H1 (cell line): ENCODE data around the gene TMEM204. TPM values are rescaled to one million over a fixed set of nuclear protein-coding genes. Genes with fewer than 3 reads are reported as not detected.

Experiments used
- CTCF ChIA-PET: fragments of 300-600 bp; sonication (Branson Sonifier 250); formaldehyde crosslinking; loops from one replicate; lab custom pipeline; 2021; ENCODE audit not compliant: partially characterized antibody; lab: Charles Lee
- POLR2A ChIA-PET: fragments of 300-600 bp; sonication (Branson Sonifier 250); formaldehyde crosslinking; loops from one replicate; lab custom pipeline; 2021; ENCODE audit warnings: inconsistent platforms; ENCODE audit not compliant: partially characterized antibody; lab: Charles Lee
- DNase-seq, 2 experiments: peaks; one replicate each; pipeline versions ENCODE4 v3.0.0 to v3.0.0-alpha.2; 2010 to 2022; ENCODE audit warnings: low spot score in 2 of 2, low read depth in 1 of 2, mixed read lengths in 1 of 2
- FAIRE-seq: peaks from 2 replicates; lab custom pipeline; 2011; peaks lifted over from hg19 to GRCh38; lab: Jason Lieb, UNC
- H2AFZ ChIP-seq: 2 replicates; pipeline ENCODE4 v1.8.1; 2012; ENCODE audit warnings: low read length, inconsistent platforms
- H2AK5ac ChIP-seq: 2 replicates; pipeline ENCODE4 v1.6.1; 2013; ENCODE audit warnings: low read depth, low read length
- H2BK120ac ChIP-seq: replicated peaks from 2 replicates; pipeline ENCODE3; 2013; ENCODE audit warnings: low read depth, low read length, inconsistent platforms
- H2BK12ac ChIP-seq: 2 replicates; pipeline ENCODE4 v1.6.1; 2013; ENCODE audit warnings: low read depth, low read length
- H2BK15ac ChIP-seq: 2 replicates; pipeline ENCODE4 v1.6.1; 2013; ENCODE audit warnings: low read length
- H2BK20ac ChIP-seq: 2 replicates; pipeline ENCODE4 v1.6.1; 2013; ENCODE audit warnings: low read length
- H2BK5ac ChIP-seq: 2 replicates; pipeline ENCODE4 v1.6.1; 2013; ENCODE audit warnings: low read depth, low read length
- H3K14ac ChIP-seq: 2 replicates; pipeline ENCODE4 v1.6.1; 2013; ENCODE audit warnings: inconsistent platforms; ENCODE audit not compliant: insufficient read length
- H3K18ac ChIP-seq: 2 replicates; pipeline ENCODE4 v1.6.1; 2013; ENCODE audit warnings: low read length; ENCODE audit errors: extremely low read depth
- H3K23ac ChIP-seq: 2 replicates; pipeline ENCODE4 v1.6.1; 2013; ENCODE audit warnings: inconsistent platforms; ENCODE audit not compliant: insufficient read length
- H3K23me2 ChIP-seq: 2 replicates; pipeline ENCODE4 v1.6.1; 2013; ENCODE audit warnings: low read depth, low read length
- H3K27ac ChIP-seq: 2 replicates; pipeline ENCODE4 v1.6.1; 2011; ENCODE audit warnings: low read depth, low read length, inconsistent platforms
- H3K27me3 ChIP-seq, 4 experiments: replicated peaks in 1 of 4; 1 replicate in 1 of 4; 2 replicates in 3 of 4; pipeline versions ENCODE4 v1.6.1 to v1.8.1; 2011 to 2013; ENCODE audit warnings: low read length in 3 of 4, mild to moderate bottlenecking in 3 of 4, inconsistent platforms in 2 of 4, mixed read lengths in 2 of 4, moderate library complexity in 1 of 4; ENCODE audit not compliant: control insufficient read depth in 3 of 4, insufficient read depth in 3 of 4; ENCODE audit errors: extremely low read depth in 1 of 4
- H3K36me3 ChIP-seq, 4 experiments: 2 replicates each; pipeline versions ENCODE4 v1.6.1 to v1.8.1; 2011 to 2013; ENCODE audit warnings: mild to moderate bottlenecking in 4 of 4, low read length in 3 of 4, moderate library complexity in 2 of 4, control low read depth in 1 of 4, inconsistent platforms in 1 of 4; ENCODE audit not compliant: insufficient read depth in 4 of 4, control insufficient read depth in 2 of 4
- H3K4ac ChIP-seq: replicated peaks from 2 replicates; pipeline ENCODE3; 2013; ENCODE audit warnings: low read length, low read depth, mixed read lengths, inconsistent platforms; ENCODE audit not compliant: insufficient read length
- H3K4me1 ChIP-seq, 4 experiments: replicated peaks in 1 of 4; 1 replicate in 1 of 4; 2 replicates in 3 of 4; pipeline versions ENCODE4 v1.6.1 to v1.8.1; 2011 to 2013; ENCODE audit warnings: low read length in 3 of 4, inconsistent platforms in 2 of 4, mixed read lengths in 1 of 4; ENCODE audit not compliant: insufficient read depth in 4 of 4, control insufficient read depth in 3 of 4
- H3K4me2 ChIP-seq, 2 experiments: 2 replicates each; pipeline versions ENCODE4 v1.6.1 to v1.8.1; 2011 to 2013; ENCODE audit warnings: low read depth in 2 of 2, low read length in 2 of 2, control low read depth in 1 of 2, inconsistent platforms in 1 of 2, mild to moderate bottlenecking in 1 of 2; ENCODE audit not compliant: insufficient read depth in 1 of 2
- H3K4me3 ChIP-seq, 4 experiments: fragments of 200-600, 300-600 bp in 1 of 4; sonication (generic), shearing (Covaris generic), sonication (Bioruptor Twin) in 1 of 4; 2 replicates each; pipeline versions ENCODE4 v1.5.1 to v1.8.1; 2011 to 2016; ENCODE audit warnings: low read length in 4 of 4, low read depth in 3 of 4, control low read depth in 2 of 4, inconsistent platforms in 2 of 4, mild to moderate bottlenecking in 2 of 4, mixed read lengths in 1 of 4, moderate library complexity in 1 of 4; ENCODE audit not compliant: insufficient read depth in 2 of 4; ENCODE audit errors: extremely low read depth in 1 of 4
- H3K56ac ChIP-seq: replicated peaks from 2 replicates; pipeline ENCODE3; 2013; ENCODE audit warnings: low read depth, mild to moderate bottlenecking, mixed read lengths, low read length, inconsistent platforms; ENCODE audit not compliant: insufficient read length
- H3K79me1 ChIP-seq: 2 replicates; pipeline ENCODE4 v1.6.1; 2013; ENCODE audit warnings: low read depth, low read length, control low read depth
- H3K79me2 ChIP-seq, 2 experiments: 2 replicates each; pipeline versions ENCODE4 v1.6.1 to v1.8.1; 2012 to 2013; ENCODE audit warnings: low read length in 2 of 2, mild to moderate bottlenecking in 2 of 2, inconsistent platforms in 1 of 2; ENCODE audit not compliant: insufficient read depth in 2 of 2, control insufficient read depth in 1 of 2
- H3K9ac ChIP-seq, 4 experiments: replicated peaks in 1 of 4; 1 replicate in 1 of 4; 2 replicates in 3 of 4; pipeline versions ENCODE4 v1.6.1 to v1.8.1; 2011 to 2013; ENCODE audit warnings: low read depth in 3 of 4, low read length in 3 of 4, control low read depth in 2 of 4, mild to moderate bottlenecking in 2 of 4, moderate library complexity in 2 of 4, inconsistent platforms in 1 of 4; ENCODE audit errors: extremely low read depth in 1 of 4
- H3K9me3 ChIP-seq, 2 experiments: 2 replicates each; pipeline versions ENCODE4 v1.6.1 to v1.8.1; 2012 to 2013; ENCODE audit warnings: mild to moderate bottlenecking in 2 of 2, moderate library complexity in 2 of 2, control low read depth in 1 of 2, inconsistent platforms in 1 of 2, low read depth in 1 of 2, low read length in 1 of 2, mixed read lengths in 1 of 2; ENCODE audit not compliant: insufficient read depth in 2 of 2
- H4K20me1 ChIP-seq, 2 experiments: replicated peaks in 1 of 2; 2 replicates each; pipeline versions ENCODE3 to v1.8.1; 2011 to 2013; ENCODE audit warnings: inconsistent platforms in 2 of 2, low read length in 2 of 2, mild to moderate bottlenecking in 1 of 2; ENCODE audit not compliant: insufficient read depth in 2 of 2, control insufficient read depth in 1 of 2
- H4K5ac ChIP-seq: 2 replicates; pipeline ENCODE4 v1.6.1; 2013; ENCODE audit warnings: low read length, low read depth, mixed read lengths, inconsistent platforms; ENCODE audit not compliant: insufficient read length
- H4K8ac ChIP-seq: 2 replicates; pipeline ENCODE4 v1.8.0; 2013; ENCODE audit warnings: mild to moderate bottlenecking, moderate library complexity, low read length, inconsistent platforms; ENCODE audit not compliant: insufficient read depth; ENCODE audit errors: extremely low read depth
- H4K91ac ChIP-seq: replicated peaks from 2 replicates; pipeline ENCODE3; 2013; ENCODE audit warnings: low read length, mixed read lengths, inconsistent platforms; ENCODE audit not compliant: insufficient read length
- ASH2L ChIP-seq: fragments of 200-600, 300-600 bp; sonication (generic); IDR thresholded peaks from one replicate; pipeline ENCODE4 v1.7.1; 2017; ENCODE audit warnings: low read length
- CHD2 ChIP-seq: IDR thresholded peaks from 2 replicates; pipeline ENCODE4 v1.6.1; 2012; ENCODE audit warnings: low read length, improper control_type of control experiment
- GABPA ChIP-seq: IDR thresholded peaks from 2 replicates; pipeline ENCODE4 v1.6.1; 2011; ENCODE audit warnings: mild to moderate bottlenecking, low read length, moderate library complexity, borderline replicate concordance; ENCODE audit not compliant: insufficient read depth
- GTF2F1 ChIP-seq: IDR thresholded peaks from 2 replicates; pipeline ENCODE4 v1.6.1; 2012; ENCODE audit warnings: low read depth, low read length, improper control_type of control experiment, borderline replicate concordance
- JUN ChIP-seq: IDR thresholded peaks from 2 replicates; pipeline ENCODE4 v1.6.1; 2011; ENCODE audit warnings: low read depth, mild to moderate bottlenecking, improper control_type of control experiment, low read length
- KDM1A ChIP-seq: fragments of 200-600, 300-600 bp; sonication (generic); IDR thresholded peaks from 2 replicates; pipeline ENCODE4 v1.7.1; 2016; ENCODE audit warnings: mild to moderate bottlenecking, low read length, borderline replicate concordance
- KDM5A ChIP-seq: fragments of 200-600 bp; IDR thresholded peaks from 2 replicates; pipeline ENCODE4 v1.7.1; 2012; ENCODE audit warnings: mild to moderate bottlenecking, low read length, inconsistent platforms, mixed read lengths
- POLR2A ChIP-seq, 2 experiments: IDR thresholded peaks; 1 replicate in 1 of 2; 2 replicates in 1 of 2; pipeline ENCODE4 v1.6.1; 2011; ENCODE audit warnings: low read depth in 2 of 2, low read length in 2 of 2, mild to moderate bottlenecking in 2 of 2; ENCODE audit errors: control extremely low read depth in 1 of 2
- RAD21 ChIP-seq, 2 experiments: IDR thresholded peaks in 1 of 2; conservative IDR thresholded peaks in 1 of 2; 2 replicates each; pipeline ENCODE4 v1.6.1; 2011; ENCODE audit warnings: low read depth in 2 of 2, low read length in 2 of 2, improper control_type of control experiment in 1 of 2, inconsistent platforms in 1 of 2, mild to moderate bottlenecking in 1 of 2, moderate library complexity in 1 of 2
- SP2 ChIP-seq: IDR thresholded peaks from 2 replicates; pipeline ENCODE4 v1.6.1; 2012; ENCODE audit warnings: mild to moderate bottlenecking, low read length, inconsistent platforms
- TCF12 ChIP-seq: IDR thresholded peaks from 2 replicates; pipeline ENCODE4 v1.6.1; 2011; ENCODE audit warnings: low read depth, mild to moderate bottlenecking, low read length
- WGBS, 2 experiments: shearing (Covaris generic) in 1 of 2; methylation state at CpG; one replicate each; pipeline versions ENCODE4 v1.1.6 to v1.1.7; 2013 to 2015; ENCODE audit warnings: low lambda C conversion rate in 2 of 2, mixed read lengths in 2 of 2, inconsistent platforms in 1 of 2, low coverage in 1 of 2, missing lambda C conversion rate in 1 of 2; ENCODE audit not compliant: insufficient replicate concordance in 2 of 2, insufficient coverage in 1 of 2, insufficient read length in 1 of 2; ENCODE audit errors: extremely low coverage in 1 of 2, missing lambda C conversion rate in 1 of 2; 5-methylcytosine and 5-hydroxymethylcytosine counted together
- polyA plus RNA-seq, 7 experiments: library from polyadenylated mRNA; depleted of rRNA in 3 of 7; stranded (reverse) in 5 of 7; unstranded in 2 of 7; fragments of >200 nt in 5 of 7; fragments of 200-250 nt in 2 of 7; gene quantifications; 1 replicate in 5 of 7; 2 replicates in 1 of 7; 4 replicates in 1 of 7; pipeline versions ENCODE4 v1.2.1 to v1.2.3, GENCODE V29; 2011 to 2013; ENCODE audit warnings: missing spikeins in 2 of 7, mixed read lengths in 2 of 7
- total RNA-seq: library from RNA; stranded (reverse); fragmentation: NEBNext Ultra II Directional; extraction: Animal tissue kit (Norgen Biotek cat#: 25700); gene quantifications from 2 replicates; pipeline ENCODE4 v1.2.1, GENCODE V29; 2021

TMEM204 gene
- total and polyA plus RNA-seq, 2 of the 8 experiments (the other 6 are each of a cell fraction or from before 2014, with no cell fraction given) = not detected

- Histone ChIP-seq H3K9ac (no peak overlapping the region), H3K79me2 (no peaks in the 10 kb centered on the region), H3K27me3 (no peaks in the 10 kb centered on the region), H3K36me3 (peaks cover 0 to 3% (median 0%) of the 10 kb centered on the region in 4 experiments; a peak in 2 of 8 replicates), H4K8ac (no peak overlapping the region), H2AK5ac (no peak overlapping the region), H2BK5ac (no peak overlapping the region), H3K14ac (no peak overlapping the region), H3K56ac (no peak overlapping the region), H3K23me2 (no peaks in the 10 kb centered on the region), H2BK20ac (no peak overlapping the region), H3K18ac (no peak overlapping the region), H3K4me3 (no peak overlapping the region), H3K9me3 (peaks cover 0 to 2% of the 10 kb centered on the region in 2 experiments; a peak in 2 of 4 replicates), H4K20me1 (no peaks in the 10 kb centered on the region), H3K4me2 (no peak overlapping the region), H3K4ac (no peak overlapping the region), H3K4me1 (no peaks in the 10 kb centered on the region), H3K23ac (no peak overlapping the region), H2AFZ (no peak overlapping the region), H2BK15ac (no peak overlapping the region), H4K91ac (no peak overlapping the region), H3K27ac (no peak overlapping the region), H2BK12ac (no peak overlapping the region), H3K79me1 (no peaks in the 10 kb centered on the region; the same call in 1 of the 2 replicates), H2BK120ac (no peak overlapping the region), H4K5ac (no peak overlapping the region)
- TF ChIP-seq TCF12 (no peak), KDM1A (no peak), GTF2F1 (no peak), GABPA (no peak), SP2 (no peak), KDM5A (no peak), RAD21 (IDR thresholded peaks at IDR 0.05 in 1 of 2, conservative IDR thresholded peaks at IDR 0.05 in 1 of 2; ENCODE audit: low read depth in 2 of 2, low read length in 2 of 2) (no peak), ASH2L (no peak), POLR2A (IDR thresholded peaks at IDR 0.05; ENCODE audit: control extremely low read depth in 1 of 2, low read depth in 2 of 2, low read length in 2 of 2) (no peak), JUN (no peak), CHD2 (no peak)
- ChIA-PET POLR2A (interaction anchor here (0.7 to 2.2 kb wide), 5 partner anchors 8 to 24 kb away, joined by 3 to 7 read pairs (median 5); no protein-coding TSS in a partner anchor), CTCF (interaction anchor here (1.2 kb wide), 1 partner anchor 137 kb away, joined by 3 read pairs; no protein-coding TSS in a partner anchor)
- DNase-seq = no peak
- FAIRE-seq = no peak
- 94% methylated on average over 15 of the region's 16 CpGs; no CpG with 5 or more reads in 1 of the 2 experiments for WGBS, 2 experiments
Measured at GRCh38 chr16:1518626-1519135, 14.8 kb upstream of the TMEM204 start.
